Left ventricle myocardium inferior (tissue), 1 donor: ENCODE data around the gene TOP1. TPM values are rescaled to one million over a fixed set of nuclear protein-coding genes. Genes with fewer than 3 reads are reported as not detected.

Source experiments
- DNase-seq: peaks from one replicate; pipeline ENCODE4 v3.0.0-alpha.2; 2020
- H3K27ac ChIP-seq: fragments of 200-600 bp; replicated peaks from 2 replicates; pipeline ENCODE4 v1.8.0; 2021
- H3K27me3 ChIP-seq: fragments of 200-600 bp; 2 replicates; pipeline ENCODE4 v1.8.0; 2021; ENCODE audit warnings: low read depth
- H3K36me3 ChIP-seq: fragments of 200-600 bp; 2 replicates; pipeline ENCODE4 v1.8.0; 2021
- H3K4me1 ChIP-seq: fragments of 200-600 bp; 2 replicates; pipeline ENCODE4 v1.8.0; 2021
- H3K4me3 ChIP-seq: fragments of 200-600 bp; 2 replicates; pipeline ENCODE4 v1.8.0; 2021; ENCODE audit warnings: mild to moderate bottlenecking, moderate library complexity
- H3K9me3 ChIP-seq: fragments of 200-600 bp; replicated peaks from 2 replicates; pipeline ENCODE4 v1.8.0; 2021
- intact Hi-C: fragments of 100-400 bp; cut with micrococcal nuclease; formaldehyde crosslinking; loops from one replicate; pipeline ENCODE4 v1.11.0; 2022
- total RNA-seq: library from RNA; stranded (reverse); fragmentation: NEBNext Ultra II Directional; extraction: Animal tissue kit (Norgen Biotek cat#: 25700); gene quantifications from one replicate; pipeline ENCODE4 v1.2.1, GENCODE V29; 2021
- TF ChIP-seq, protein P1 (sequence below): fragments of 200-600 bp; IDR thresholded peaks from 2 replicates; pipeline ENCODE4 v1.8.0; 2021; ENCODE audit warnings: antibody characterized with exemption, mild to moderate bottlenecking, borderline replicate concordance
- donor health status: DM: no; HTN: yes; CAD: no; lungs with severe emphysema.

The TOP1 gene
- total RNA-seq, 1 donor from 2014 or later = 23.9 TPM

DNA sequence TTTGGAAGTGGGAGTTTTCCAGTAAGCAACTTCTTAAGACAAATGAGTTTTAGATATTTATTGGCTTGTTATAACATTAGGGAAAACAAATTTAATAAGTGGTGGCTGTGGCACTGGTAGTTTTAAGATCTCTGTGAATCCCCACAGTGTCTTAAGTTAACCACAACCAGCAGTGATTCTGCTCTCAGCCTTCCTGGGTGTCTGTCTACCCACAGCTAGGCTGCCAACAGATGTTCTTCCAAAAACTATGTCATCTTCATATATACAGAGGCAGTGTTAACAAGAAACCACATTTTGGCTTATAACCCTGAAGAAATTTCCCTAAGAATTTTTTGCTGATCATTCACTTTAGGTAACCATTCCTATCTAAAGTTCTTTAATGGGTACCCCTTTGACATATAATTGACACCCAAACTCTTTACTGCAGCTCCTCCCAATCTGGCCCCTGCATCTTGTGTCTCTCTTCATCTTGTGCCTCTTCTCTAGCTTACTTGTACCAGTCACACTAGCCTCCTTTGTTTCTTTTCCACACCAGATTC, 52.7 kb downstream of the TOP1 start:
- peaks cover 34% of the 10 kb centered on the region for H3K4me1 ChIP-seq
- peaks cover 65% of the 10 kb centered on the region for H3K36me3 ChIP-seq
- no peaks in the 10 kb centered on the region for H3K27me3 ChIP-seq
- DNase-seq = no peak
- intact Hi-C loops = loop anchor here (5.0 kb wide), 1 partner anchor 89 kb away; no protein-coding TSS in a partner anchor
- H3K4me3 ChIP-seq = no peak overlapping the region
- no peak overlapping the region for H3K27ac ChIP-seq
- TF ChIP-seq, protein P1, sequence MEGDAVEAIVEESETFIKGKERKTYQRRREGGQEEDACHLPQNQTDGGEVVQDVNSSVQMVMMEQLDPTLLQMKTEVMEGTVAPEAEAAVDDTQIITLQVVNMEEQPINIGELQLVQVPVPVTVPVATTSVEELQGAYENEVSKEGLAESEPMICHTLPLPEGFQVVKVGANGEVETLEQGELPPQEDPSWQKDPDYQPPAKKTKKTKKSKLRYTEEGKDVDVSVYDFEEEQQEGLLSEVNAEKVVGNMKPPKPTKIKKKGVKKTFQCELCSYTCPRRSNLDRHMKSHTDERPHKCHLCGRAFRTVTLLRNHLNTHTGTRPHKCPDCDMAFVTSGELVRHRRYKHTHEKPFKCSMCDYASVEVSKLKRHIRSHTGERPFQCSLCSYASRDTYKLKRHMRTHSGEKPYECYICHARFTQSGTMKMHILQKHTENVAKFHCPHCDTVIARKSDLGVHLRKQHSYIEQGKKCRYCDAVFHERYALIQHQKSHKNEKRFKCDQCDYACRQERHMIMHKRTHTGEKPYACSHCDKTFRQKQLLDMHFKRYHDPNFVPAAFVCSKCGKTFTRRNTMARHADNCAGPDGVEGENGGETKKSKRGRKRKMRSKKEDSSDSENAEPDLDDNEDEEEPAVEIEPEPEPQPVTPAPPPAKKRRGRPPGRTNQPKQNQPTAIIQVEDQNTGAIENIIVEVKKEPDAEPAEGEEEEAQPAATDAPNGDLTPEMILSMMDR = no peak
- no peaks in the 10 kb centered on the region for H3K9me3 ChIP-seq

DNA sequence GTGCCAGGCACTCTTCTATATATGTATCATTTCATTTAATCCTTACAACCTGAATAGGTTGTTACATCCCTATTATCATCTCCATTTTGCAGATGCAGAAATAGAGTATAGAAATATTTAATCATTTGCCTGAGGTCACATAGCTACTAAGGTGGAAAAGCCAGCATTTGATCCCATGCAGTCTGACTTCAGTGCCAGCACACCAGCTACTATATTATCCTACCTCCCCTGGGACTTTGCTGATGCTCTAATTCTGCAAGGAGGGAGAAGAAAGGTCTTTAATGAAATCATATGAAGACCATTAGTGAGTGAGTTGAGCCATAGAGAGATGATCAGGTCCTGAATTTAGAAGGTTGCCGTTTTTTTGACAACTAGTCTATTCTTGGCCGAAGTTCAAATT, 53.7 kb downstream of the TOP1 start:
- Histone ChIP-seq H3K4me1 (peaks cover 41% of the 10 kb centered on the region), H3K27me3 (no peaks in the 10 kb centered on the region), H3K36me3 (peaks cover 66% of the 10 kb centered on the region), H3K9me3 (no peaks in the 10 kb centered on the region), H3K27ac (no peak overlapping the region), H3K4me3 (no peak overlapping the region)
- no peak for DNase-seq
- TF ChIP-seq, protein P1 = no peak
- intact Hi-C loops = loop anchor here (5.0 kb wide), 1 partner anchor 90 kb away; no protein-coding TSS in a partner anchor

DNA sequence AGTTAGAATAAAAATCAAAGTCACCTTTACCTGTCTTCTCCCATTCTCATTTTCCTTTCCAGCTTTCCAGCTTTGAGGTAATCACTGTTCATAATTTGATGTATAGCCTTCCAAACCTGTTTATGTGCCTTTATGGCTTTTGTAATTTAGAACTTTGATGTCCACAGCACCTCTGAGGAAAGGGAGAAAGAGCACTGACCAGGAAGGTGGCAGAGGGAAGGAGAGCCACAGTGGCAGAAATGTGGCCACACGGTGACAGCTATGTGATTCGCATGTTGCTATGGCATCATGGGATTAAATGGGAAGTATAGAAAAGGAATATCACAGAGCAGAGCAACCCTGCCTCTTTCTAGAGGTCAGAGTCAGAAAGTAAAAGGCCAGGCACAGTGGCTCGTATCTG, 57.0 kb downstream of the TOP1 start:
- H3K36me3 ChIP-seq = peaks cover 83% of the 10 kb centered on the region
- TF ChIP-seq, protein P1 = no peak
- no peaks in the 10 kb centered on the region for H3K9me3 ChIP-seq
- intact Hi-C loops = no loop called here
- no peaks in the 10 kb centered on the region for H3K27me3 ChIP-seq
- H3K4me3 ChIP-seq = no peak overlapping the region
- H3K4me1 ChIP-seq = peaks cover 15% of the 10 kb centered on the region
- no peak overlapping the region for H3K27ac ChIP-seq
- DNase-seq = no peak

- TF ChIP-seq, protein P1 = no peak
- peaks cover 8% of the 10 kb centered on the region for H3K4me1 ChIP-seq
- H3K36me3 ChIP-seq = peaks cover 80% of the 10 kb centered on the region
- H3K27me3 ChIP-seq = no peaks in the 10 kb centered on the region
- no peak overlapping the region for H3K27ac ChIP-seq
- DNase-seq = no peak
- H3K9me3 ChIP-seq = no peaks in the 10 kb centered on the region
- intact Hi-C loops = no loop called here
- H3K4me3 ChIP-seq = no peak overlapping the region
These were observed 58.0 kb downstream of the TOP1 start for GRCh38 chr20:41086402-41087324.

- no peaks in the 10 kb centered on the region for H3K27me3 ChIP-seq
These were observed 58.7 kb downstream of the TOP1 start for GRCh38 chr20:41087325-41087685.

More at GRCh38 chr20:41087325-41087685, 58.7 kb downstream of the TOP1 start:
- peaks cover 8% of the 10 kb centered on the region for H3K4me1 ChIP-seq
- TF ChIP-seq, protein P1 = no peak
- no peak for DNase-seq
- H3K4me3 ChIP-seq = no peak overlapping the region
- H3K9me3 ChIP-seq = no peaks in the 10 kb centered on the region
- H3K36me3 ChIP-seq = peaks cover 80% of the 10 kb centered on the region
- H3K27ac ChIP-seq = no peak overlapping the region
- intact Hi-C loops = no loop called here
